Measurements from ENCODE around the gene PCDHA3.
"Not testable (repeated sequence)": the region's sequence is repeated elsewhere in the genome, so short reads cannot be mapped to it uniquely, and the experiment has no call there.

PCDHA3 gene

GRCh38 chr5:140802381-140802780 is 1.5 kb downstream of the PCDHA3 start:
- H3K4me1 Mint-ChIP-seq (ENCODE audit: low read depth); H3K27ac Mint-ChIP-seq; H3K36me3 Mint-ChIP-seq (ENCODE audit: low read depth); H3K4me3 Mint-ChIP-seq; H3K27me3 Mint-ChIP-seq (ENCODE audit: low read depth): not testable (repeated sequence)
- H3K9me3 Mint-ChIP-seq: peaks cover 25% of the 10 kb centered on the region

- Mint-ChIP-seq H3K4me1 (ENCODE audit: low read depth) (no peaks in the 10 kb centered on the region), H3K27ac (no peak overlapping the region), H3K27me3 (ENCODE audit: low read depth) (no peaks in the 10 kb centered on the region), H3K4me3 (no peak overlapping the region), H3K9me3 (peaks cover 27% of the 10 kb centered on the region), H3K36me3 (ENCODE audit: low read depth) (no peaks in the 10 kb centered on the region)
Measured at GRCh38 chr5:140802781-140803271, 2.0 kb downstream of the PCDHA3 start.

- no peak within 1 kb of the TSS for H3K4me3 Mint-ChIP-seq
- no peak within 1 kb of the TSS for H3K27ac Mint-ChIP-seq
- H3K4me1 Mint-ChIP-seq (ENCODE audit: low read depth): no peaks in the 10 kb centered on the region
- no peaks in the 10 kb centered on the region for H3K27me3 Mint-ChIP-seq (ENCODE audit: low read depth)
- peaks cover 1% of the 10 kb centered on the region for H3K36me3 Mint-ChIP-seq (ENCODE audit: low read depth)
- H3K9me3 Mint-ChIP-seq: peaks cover 31% of the 10 kb centered on the region
Measured at GRCh38 chr5:140806834-140807775, 6.2 kb downstream of the PCDHA3 start, which contains the start of gene PCDHA4. Gene PCDHA4, plus strand, starts transcription at chr5:140807068.

- H3K4me1 Mint-ChIP-seq (ENCODE audit: low read depth); H3K27ac Mint-ChIP-seq; H3K36me3 Mint-ChIP-seq (ENCODE audit: low read depth); H3K4me3 Mint-ChIP-seq; H3K27me3 Mint-ChIP-seq (ENCODE audit: low read depth): not testable (repeated sequence)
- H3K9me3 Mint-ChIP-seq: peaks cover 41% of the 10 kb centered on the region
Measured at GRCh38 chr5:140808241-140808888, 7.5 kb downstream of the PCDHA3 start.

GRCh38 chr5:140808889-140809291 is 8.0 kb downstream of the PCDHA3 start:
- Mint-ChIP-seq H3K36me3 (ENCODE audit: low read depth) (peaks cover 1% of the 10 kb centered on the region), H3K9me3 (peaks cover 40% of the 10 kb centered on the region), H3K4me3 (no peak overlapping the region), H3K4me1 (ENCODE audit: low read depth) (no peaks in the 10 kb centered on the region), H3K27me3 (ENCODE audit: low read depth) (no peaks in the 10 kb centered on the region), H3K27ac (no peak overlapping the region)

GRCh38 chr5:140821375-140822280 is 20.8 kb downstream of the PCDHA3 start, which contains the start of gene PCDHA5:
Gene PCDHA5, plus strand, starts transcription at chr5:140821613.
- no peak within 1 kb of the TSS for H3K4me3 Mint-ChIP-seq

GRCh38 chr5:140822281-140822629 is 21.4 kb downstream of the PCDHA3 start:
- Mint-ChIP-seq H3K4me1 (ENCODE audit: low read depth) (no peaks in the 10 kb centered on the region), H3K9me3 (peaks cover 28% of the 10 kb centered on the region), H3K4me3 (no peak overlapping the region), H3K36me3 (ENCODE audit: low read depth) (no peaks in the 10 kb centered on the region), H3K27ac (no peak overlapping the region), H3K27me3 (ENCODE audit: low read depth) (no peaks in the 10 kb centered on the region)

More at GRCh38 chr5:140821375-140822280, 20.8 kb downstream of the PCDHA3 start, which contains the start of gene PCDHA5:
- Mint-ChIP-seq H3K36me3 (ENCODE audit: low read depth) (no peaks in the 10 kb centered on the region), H3K27ac (no peak within 1 kb of the TSS), H3K9me3 (peaks cover 23% of the 10 kb centered on the region), H3K27me3 (ENCODE audit: low read depth) (no peaks in the 10 kb centered on the region), H3K4me1 (ENCODE audit: low read depth) (no peaks in the 10 kb centered on the region)

- not testable (repeated sequence) for H3K4me1 Mint-ChIP-seq (ENCODE audit: low read depth); H3K36me3 Mint-ChIP-seq (ENCODE audit: low read depth); H3K27me3 Mint-ChIP-seq (ENCODE audit: low read depth); H3K27ac Mint-ChIP-seq; H3K4me3 Mint-ChIP-seq
- peaks cover 27% of the 10 kb centered on the region for H3K9me3 Mint-ChIP-seq
Measured at GRCh38 chr5:140822969-140823368, 22.1 kb downstream of the PCDHA3 start.

- peaks cover 27% of the 10 kb centered on the region for H3K9me3 Mint-ChIP-seq
- peaks cover under 1% of the 10 kb centered on the region for H3K36me3 Mint-ChIP-seq (ENCODE audit: low read depth)
- H3K4me1 Mint-ChIP-seq (ENCODE audit: low read depth): no peaks in the 10 kb centered on the region
- no peak overlapping the region for H3K4me3 Mint-ChIP-seq
- H3K27me3 Mint-ChIP-seq (ENCODE audit: low read depth): no peaks in the 10 kb centered on the region
- H3K27ac Mint-ChIP-seq: no peak overlapping the region
Measured at GRCh38 chr5:140823475-140823874, 22.6 kb downstream of the PCDHA3 start.

GRCh38 chr5:140827704-140828361 is 27.0 kb downstream of the PCDHA3 start, which contains the start of gene PCDHA6:
Gene PCDHA6, plus strand, starts transcription at chr5:140827960. Its CDS starts 132 bp downstream, at chr5:140828092.
- H3K27me3 Mint-ChIP-seq (ENCODE audit: low read depth): no peaks in the 10 kb centered on the region
- H3K9me3 Mint-ChIP-seq: peaks cover 36% of the 10 kb centered on the region
- no peaks in the 10 kb centered on the region for H3K4me1 Mint-ChIP-seq (ENCODE audit: low read depth)
- peak within 1 kb of the TSS; percentile 36 for H3K27ac Mint-ChIP-seq
- no peak within 1 kb of the TSS for H3K4me3 Mint-ChIP-seq
- H3K36me3 Mint-ChIP-seq (ENCODE audit: low read depth): peaks cover 3% of the 10 kb centered on the region

GRCh38 chr5:140828362-140828737 is 27.5 kb downstream of the PCDHA3 start:
- no peaks in the 10 kb centered on the region for H3K27me3 Mint-ChIP-seq (ENCODE audit: low read depth)
- peak overlapping the region; percentile 36 for H3K27ac Mint-ChIP-seq
- H3K4me1 Mint-ChIP-seq (ENCODE audit: low read depth): no peaks in the 10 kb centered on the region
- H3K36me3 Mint-ChIP-seq (ENCODE audit: low read depth): peaks cover 3% of the 10 kb centered on the region
- H3K4me3 Mint-ChIP-seq: no peak overlapping the region
- peaks cover 39% of the 10 kb centered on the region for H3K9me3 Mint-ChIP-seq

- H3K27me3 Mint-ChIP-seq (ENCODE audit: low read depth); H3K4me1 Mint-ChIP-seq (ENCODE audit: low read depth); H3K36me3 Mint-ChIP-seq (ENCODE audit: low read depth); H3K4me3 Mint-ChIP-seq; H3K27ac Mint-ChIP-seq: not testable (repeated sequence)
- H3K9me3 Mint-ChIP-seq: peaks cover 47% of the 10 kb centered on the region
Measured at GRCh38 chr5:140829511-140830501, 28.9 kb downstream of the PCDHA3 start.

GRCh38 chr5:140833993-140834392 is 33.1 kb downstream of the PCDHA3 start, which contains the start of gene PCDHA7:
Gene PCDHA7, plus strand, starts transcription at chr5:140834269. Its CDS starts 115 bp downstream, at chr5:140834384.
- Mint-ChIP-seq H3K27me3 (ENCODE audit: low read depth) (no peaks in the 10 kb centered on the region), H3K36me3 (ENCODE audit: low read depth) (no peaks in the 10 kb centered on the region), H3K4me3 (no peak within 1 kb of the TSS), H3K9me3 (peaks cover 29% of the 10 kb centered on the region), H3K27ac (no peak within 1 kb of the TSS), H3K4me1 (ENCODE audit: low read depth) (no peaks in the 10 kb centered on the region)

Measured in T-helper 1 cell treated with Interleukin-12 subunit alpha and Interleukin-12 subunit beta and Interleukin-4 antibody, amounts not matched to agents 30 μg/mL and 1 μg/mL, for 36 hours (primary cell).